NB4 (cell line): ENCODE data around the gene ACOX3.

ENCODE experiments used
- DNase-seq: peaks from one replicate; pipeline ENCODE4 v3.0.0; 2010; ENCODE audit warnings: low read depth
- H3K4me3 ChIP-seq: one replicate; pipeline ENCODE4 v1.5.1; 2011; ENCODE audit warnings: mild to moderate bottlenecking, low read depth, low read length, moderate library complexity
- MYC ChIP-seq: IDR thresholded peaks from 2 replicates; pipeline ENCODE4 v1.6.1; 2011; ENCODE audit warnings: low read depth, low read length
- POLR2A ChIP-seq: IDR thresholded peaks from 2 replicates; pipeline ENCODE4 v1.6.1; 2011; ENCODE audit warnings: mild to moderate bottlenecking; ENCODE audit not compliant: insufficient read length; ENCODE audit errors: extremely low read depth
- TF ChIP-seq, protein P1 (sequence below): IDR thresholded peaks from one replicate; pipeline ENCODE4 v1.5.1; 2012; ENCODE audit warnings: low read depth, low read length
- TF ChIP-seq, protein P2 (sequence below): IDR thresholded peaks from 2 replicates; pipeline ENCODE4 v1.6.1; 2011; ENCODE audit warnings: low read depth, low read length

ACOX3 gene

DNA sequence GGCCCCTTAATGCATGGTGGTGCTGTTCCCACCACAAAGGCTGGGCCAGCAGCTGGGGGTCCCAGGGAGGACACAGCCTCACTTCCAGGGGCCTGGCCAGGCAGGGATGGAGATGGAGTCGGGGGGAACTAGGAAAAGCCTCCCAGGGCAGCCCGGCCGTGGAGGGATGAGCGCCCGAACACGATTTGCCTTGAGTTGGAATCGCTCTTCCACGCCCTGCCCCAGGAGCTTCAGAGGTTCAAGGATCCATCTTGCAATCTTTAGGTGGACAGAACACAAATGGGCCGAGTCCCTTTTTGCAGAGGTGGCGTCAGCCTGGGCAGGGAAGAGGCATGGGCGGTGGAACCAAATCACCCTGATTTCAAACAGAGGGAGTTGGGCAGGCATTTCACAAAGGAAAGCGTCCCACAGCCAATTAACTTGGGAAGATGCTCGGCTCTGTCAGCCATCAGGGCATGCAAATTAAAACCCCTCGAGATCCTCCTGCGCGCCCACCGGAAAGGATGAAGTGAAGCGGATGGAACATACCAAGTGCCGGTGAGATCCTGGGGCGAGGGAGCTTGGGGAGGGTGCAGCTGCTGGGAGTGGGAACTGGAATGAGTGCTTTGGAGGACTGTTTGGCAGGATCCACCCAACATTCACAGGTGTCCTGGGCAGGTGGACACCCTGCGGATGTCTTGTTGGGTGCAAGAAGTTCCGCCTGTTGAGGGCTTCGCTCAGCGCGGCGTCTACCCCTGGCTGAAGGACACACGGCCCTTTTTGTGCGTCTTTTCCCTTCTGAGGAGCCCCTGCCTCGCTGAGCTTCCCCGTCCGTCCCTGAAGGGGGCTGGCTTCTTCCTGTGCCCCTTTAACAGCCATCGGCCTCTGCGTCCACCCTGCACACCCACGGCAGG lies 95.2 kb downstream of the ACOX3 start:
- TF ChIP-seq, protein P1, sequence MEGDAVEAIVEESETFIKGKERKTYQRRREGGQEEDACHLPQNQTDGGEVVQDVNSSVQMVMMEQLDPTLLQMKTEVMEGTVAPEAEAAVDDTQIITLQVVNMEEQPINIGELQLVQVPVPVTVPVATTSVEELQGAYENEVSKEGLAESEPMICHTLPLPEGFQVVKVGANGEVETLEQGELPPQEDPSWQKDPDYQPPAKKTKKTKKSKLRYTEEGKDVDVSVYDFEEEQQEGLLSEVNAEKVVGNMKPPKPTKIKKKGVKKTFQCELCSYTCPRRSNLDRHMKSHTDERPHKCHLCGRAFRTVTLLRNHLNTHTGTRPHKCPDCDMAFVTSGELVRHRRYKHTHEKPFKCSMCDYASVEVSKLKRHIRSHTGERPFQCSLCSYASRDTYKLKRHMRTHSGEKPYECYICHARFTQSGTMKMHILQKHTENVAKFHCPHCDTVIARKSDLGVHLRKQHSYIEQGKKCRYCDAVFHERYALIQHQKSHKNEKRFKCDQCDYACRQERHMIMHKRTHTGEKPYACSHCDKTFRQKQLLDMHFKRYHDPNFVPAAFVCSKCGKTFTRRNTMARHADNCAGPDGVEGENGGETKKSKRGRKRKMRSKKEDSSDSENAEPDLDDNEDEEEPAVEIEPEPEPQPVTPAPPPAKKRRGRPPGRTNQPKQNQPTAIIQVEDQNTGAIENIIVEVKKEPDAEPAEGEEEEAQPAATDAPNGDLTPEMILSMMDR: no peak
- TF ChIP-seq, protein P2, sequence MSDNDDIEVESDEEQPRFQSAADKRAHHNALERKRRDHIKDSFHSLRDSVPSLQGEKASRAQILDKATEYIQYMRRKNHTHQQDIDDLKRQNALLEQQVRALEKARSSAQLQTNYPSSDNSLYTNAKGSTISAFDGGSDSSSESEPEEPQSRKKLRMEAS: no peak
- TF ChIP-seq POLR2A (no peak), MYC (no peak)

DNA sequence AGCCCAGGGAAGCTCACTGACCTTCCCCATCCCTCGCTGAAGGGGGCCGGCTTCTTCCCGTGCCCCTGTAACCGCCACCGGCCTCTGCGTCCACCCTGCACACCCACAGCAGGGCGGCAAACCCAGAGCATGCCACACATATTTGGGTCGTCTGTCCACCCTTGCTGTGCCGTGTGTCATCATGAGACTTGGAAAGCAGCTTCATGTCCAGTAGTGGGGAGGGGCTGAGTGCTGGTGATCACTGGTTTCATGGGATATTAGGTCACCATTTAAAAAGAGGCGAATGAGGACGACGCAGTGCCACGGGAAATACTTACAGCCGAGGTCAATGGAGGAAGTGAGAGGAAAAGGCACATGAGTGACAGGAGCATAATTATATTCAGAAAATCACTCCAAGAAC lies 96.1 kb downstream of the ACOX3 start:
- no peak overlapping the region for H3K4me3 ChIP-seq
- TF ChIP-seq MYC (no peak), POLR2A (no peak)
- TF ChIP-seq, protein P1: no peak
- TF ChIP-seq, protein P2: no peak
- DNase-seq: no peak

More for the DNA sequence above, 95.2 kb downstream of the ACOX3 start:
- no peak overlapping the region for H3K4me3 ChIP-seq
- DNase-seq: no peak

DNA sequence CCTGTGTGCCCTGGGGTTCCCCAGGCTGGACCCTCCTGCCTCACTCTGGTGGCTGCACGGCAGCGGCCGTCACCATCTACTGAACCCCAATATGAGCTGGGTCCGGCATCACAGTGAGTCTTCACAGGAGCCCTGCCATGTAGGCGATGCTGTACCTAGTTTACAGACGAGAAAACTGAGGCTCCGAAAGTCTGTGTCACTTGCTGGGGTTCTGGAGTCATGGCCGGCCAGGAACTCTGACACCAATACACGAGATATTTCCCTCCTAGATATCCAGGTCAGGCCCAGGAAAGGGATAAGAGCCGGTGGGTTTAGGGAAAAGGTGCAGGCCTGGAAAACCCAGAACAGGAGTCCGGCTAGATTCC lies 96.6 kb downstream of the ACOX3 start:
- DNase-seq: no peak
- no peak overlapping the region for H3K4me3 ChIP-seq
- TF ChIP-seq POLR2A (no peak), MYC (no peak)
- TF ChIP-seq, protein P2: no peak
- TF ChIP-seq, protein P1: no peak

DNA sequence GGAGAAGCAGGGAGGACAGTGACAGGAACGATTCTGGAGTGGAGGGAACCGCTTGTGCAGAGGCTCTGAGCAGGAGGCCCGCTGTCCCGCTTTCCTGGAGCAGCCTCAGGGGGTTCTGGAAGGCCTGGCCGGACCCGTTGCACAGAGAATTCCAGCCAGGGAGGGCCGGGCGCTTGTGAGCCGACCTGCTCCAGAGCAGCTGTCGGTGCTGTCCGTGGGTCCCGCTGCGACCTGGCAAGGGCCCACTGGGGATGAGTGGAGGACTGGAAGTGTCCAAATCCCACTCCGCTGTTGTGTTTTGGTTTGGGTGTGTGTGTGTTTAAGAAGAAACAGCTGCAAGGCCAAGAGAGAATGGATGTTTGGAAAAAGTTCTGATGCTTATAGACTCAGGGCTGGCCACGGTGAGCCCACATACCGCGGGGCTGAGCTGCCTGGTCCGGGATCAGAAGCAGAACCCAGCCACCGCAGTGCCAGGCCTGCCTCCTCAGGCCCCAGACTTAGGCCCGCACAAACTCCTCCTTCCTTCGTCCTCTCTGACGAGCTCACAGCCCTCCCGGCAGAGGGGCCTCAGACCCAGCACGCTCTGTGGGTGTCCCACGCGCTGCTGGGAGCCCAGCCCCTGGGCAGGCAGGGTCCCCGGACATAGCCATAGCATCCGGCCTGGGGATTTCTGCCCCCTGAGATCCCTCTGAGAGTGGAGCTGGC lies 97.1 kb downstream of the ACOX3 start:
- H3K4me3 ChIP-seq: no peak overlapping the region
- no peak for DNase-seq
- TF ChIP-seq, protein P1: no peak
- no peak for TF ChIP-seq MYC

DNA sequence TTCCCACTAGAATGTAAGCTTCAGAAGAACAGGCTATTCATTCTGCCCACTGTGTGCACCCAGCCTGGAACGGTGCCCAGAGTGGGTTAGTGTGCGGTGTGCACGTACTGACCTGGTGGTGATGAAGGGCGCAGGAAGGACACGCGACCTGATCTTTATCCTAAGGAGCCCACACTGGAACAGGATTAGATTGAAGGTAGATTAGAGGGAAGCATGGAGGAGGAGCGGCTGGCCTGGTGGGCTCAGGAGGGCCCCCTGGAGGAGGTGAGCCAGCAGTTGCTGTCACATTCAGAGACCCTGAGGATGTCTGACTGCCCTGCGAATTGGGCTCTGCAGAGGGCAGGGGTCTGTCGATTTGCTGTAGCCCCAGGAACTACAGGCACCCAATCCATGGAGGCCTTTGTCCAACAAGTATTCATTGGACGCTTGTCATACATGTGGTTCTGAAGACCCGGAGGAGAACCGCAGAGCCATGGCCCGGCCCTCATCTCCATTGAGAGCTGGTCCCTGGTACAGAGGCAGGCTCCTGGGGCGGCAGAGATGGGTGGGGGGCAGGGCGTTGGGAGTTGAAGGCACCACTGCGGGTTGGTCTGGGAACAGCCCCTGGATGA lies 97.8 kb downstream of the ACOX3 start:
- DNase-seq: no peak
- TF ChIP-seq MYC: no peak
- TF ChIP-seq, protein P1: peak; percentile 33
- H3K4me3 ChIP-seq: no peak overlapping the region
